ENCODE measurements around the gene AGT.
"Not testable (repeated sequence)": the region's sequence is repeated elsewhere in the genome, so short reads cannot be mapped to it uniquely, and the experiment has no call there.

AGT gene

DNA sequence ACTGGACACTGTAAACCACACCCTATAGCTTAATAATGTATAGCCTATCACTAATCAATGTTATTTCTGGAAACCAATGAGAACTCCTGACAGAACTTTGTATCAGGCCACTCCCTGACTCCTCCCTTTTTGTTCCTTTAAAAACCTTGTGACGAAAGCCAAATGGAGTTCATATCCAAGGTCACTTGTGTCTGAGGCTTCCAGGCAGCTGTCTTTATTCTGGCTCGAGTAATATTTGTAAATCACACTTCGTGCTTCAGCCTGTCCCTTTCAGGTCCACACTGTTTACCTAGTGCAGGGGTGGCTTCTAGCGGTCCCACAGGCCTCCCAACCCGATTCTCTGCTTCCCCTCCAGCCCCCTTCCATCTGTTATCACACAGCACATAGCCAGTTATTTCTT, 17.1 kb upstream of the AGT start:
- DNase-seq (ENCODE audit: low read depth): no peak
- no peak overlapping the region for H3K4me3 ChIP-seq (ENCODE audit: control insufficient read depth, low read depth, low read length)
- TF ChIP-seq, protein P1, sequence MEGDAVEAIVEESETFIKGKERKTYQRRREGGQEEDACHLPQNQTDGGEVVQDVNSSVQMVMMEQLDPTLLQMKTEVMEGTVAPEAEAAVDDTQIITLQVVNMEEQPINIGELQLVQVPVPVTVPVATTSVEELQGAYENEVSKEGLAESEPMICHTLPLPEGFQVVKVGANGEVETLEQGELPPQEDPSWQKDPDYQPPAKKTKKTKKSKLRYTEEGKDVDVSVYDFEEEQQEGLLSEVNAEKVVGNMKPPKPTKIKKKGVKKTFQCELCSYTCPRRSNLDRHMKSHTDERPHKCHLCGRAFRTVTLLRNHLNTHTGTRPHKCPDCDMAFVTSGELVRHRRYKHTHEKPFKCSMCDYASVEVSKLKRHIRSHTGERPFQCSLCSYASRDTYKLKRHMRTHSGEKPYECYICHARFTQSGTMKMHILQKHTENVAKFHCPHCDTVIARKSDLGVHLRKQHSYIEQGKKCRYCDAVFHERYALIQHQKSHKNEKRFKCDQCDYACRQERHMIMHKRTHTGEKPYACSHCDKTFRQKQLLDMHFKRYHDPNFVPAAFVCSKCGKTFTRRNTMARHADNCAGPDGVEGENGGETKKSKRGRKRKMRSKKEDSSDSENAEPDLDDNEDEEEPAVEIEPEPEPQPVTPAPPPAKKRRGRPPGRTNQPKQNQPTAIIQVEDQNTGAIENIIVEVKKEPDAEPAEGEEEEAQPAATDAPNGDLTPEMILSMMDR (conservative IDR thresholded peaks at IDR 0.05; ENCODE audit: control insufficient read depth, insufficient read depth, low read depth, low read length): no peak

DNA sequence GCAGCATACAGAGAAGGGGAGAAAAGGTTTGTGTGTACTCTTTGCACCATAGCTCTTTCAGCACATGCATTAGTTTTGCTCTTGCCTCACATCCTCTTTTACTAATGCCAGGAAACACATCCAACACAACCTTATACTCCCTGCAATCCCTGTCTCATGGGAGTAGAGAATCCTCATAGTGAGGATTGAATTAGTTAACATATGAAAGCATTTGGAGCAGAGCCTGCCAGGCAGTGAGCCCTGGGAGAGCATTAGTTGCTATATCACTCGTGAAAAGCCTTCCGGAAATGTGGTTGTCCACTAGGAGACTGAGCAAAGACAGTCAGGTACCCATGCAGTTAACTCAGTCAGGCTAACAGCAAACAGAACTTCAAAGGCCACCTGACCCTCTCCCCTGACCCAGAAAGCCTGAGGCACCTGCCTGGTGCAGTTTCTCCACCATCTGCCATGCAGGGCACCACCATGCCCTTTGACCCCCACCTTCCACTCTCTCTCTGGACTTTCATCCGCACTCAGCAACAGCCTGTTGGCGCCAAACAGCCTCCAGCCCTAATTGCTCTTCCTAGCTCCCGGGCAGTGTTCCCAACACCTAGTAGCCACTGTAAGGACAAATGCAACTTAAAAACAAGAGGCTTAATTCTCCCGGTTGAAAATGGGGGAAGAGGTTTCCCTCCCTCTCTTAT, 14.9 kb upstream of the AGT start:
- peak; percentile 80 for DNase-seq (ENCODE audit: low read depth)
- TF ChIP-seq, protein P1 (conservative IDR thresholded peaks at IDR 0.05; ENCODE audit: control insufficient read depth, insufficient read depth, low read depth, low read length): no peak
- no peak overlapping the region for H3K4me3 ChIP-seq (ENCODE audit: control insufficient read depth, low read depth, low read length)

DNA sequence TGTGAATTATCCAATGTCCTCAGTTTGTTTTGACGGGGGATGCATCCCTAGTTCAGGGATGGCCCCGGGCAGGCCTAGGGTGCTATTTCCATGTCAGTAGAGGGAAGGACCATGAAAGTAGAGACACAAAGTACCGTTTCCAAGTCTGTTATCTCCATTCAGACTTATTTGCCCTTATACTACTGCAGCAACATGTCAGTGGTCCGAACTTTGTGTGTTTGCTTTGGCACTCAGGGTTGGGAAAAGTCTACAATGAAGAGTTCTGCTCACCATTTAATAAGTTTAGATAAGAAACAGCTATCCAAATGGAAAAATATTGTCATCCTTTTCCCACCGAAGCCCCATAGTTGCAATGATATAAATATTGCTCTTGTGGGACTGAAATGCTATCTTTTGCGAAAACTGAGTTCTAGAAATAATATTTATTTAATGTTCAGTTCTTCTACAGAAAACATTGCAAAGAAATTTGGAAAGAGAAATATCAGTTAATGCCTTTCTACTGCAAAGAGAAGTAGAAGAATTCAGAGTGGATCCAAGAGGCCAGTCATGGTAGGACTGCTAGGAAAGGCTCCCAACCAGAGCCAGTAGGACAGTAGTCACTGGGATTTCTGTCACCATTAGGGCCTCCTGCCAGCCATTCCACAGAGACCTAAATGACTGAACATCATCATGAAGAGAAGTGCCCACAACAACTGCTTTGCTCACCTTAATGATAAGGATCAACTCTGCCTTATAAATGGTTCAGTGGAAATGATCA, 11.5 kb upstream of the AGT start:
- H3K4me3 ChIP-seq (ENCODE audit: control insufficient read depth, low read depth, low read length): no peak overlapping the region
- TF ChIP-seq, protein P1 (conservative IDR thresholded peaks at IDR 0.05; ENCODE audit: control insufficient read depth, insufficient read depth, low read depth, low read length): no peak
- DNase-seq (ENCODE audit: low read depth): no peak

DNA sequence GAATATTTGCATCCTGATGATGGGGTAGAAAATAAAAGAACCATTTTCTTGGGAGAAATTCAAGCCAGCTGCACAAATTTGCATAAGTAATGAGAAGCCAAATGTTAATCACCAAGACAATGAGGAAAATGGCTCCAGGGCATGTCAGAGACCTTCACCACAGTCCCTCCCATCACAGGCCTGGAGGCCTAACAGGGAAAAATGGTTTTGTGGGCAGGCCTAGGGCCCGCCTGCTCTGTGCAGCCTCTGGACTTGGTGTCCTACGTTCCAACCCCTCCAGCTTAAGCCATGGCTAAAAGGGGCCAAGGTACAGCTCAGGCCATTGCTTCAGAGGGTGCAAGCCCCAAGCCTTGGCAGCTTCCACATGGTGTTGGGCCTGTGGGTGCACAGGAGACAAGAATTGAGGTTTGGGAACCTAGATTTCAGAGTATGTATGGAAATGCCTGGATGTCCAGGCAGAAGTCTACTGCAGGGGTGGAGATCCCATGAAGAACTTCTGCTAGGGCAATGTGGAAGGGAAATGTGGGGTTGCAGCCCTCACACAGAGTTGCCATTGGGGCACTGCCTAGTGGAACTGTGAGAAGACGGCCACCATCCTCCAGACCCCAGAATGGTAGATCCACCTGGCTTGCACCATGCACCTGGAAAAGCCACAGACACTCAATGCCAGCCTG, 8.1 kb upstream of the AGT start:
- not testable (repeated sequence) for H3K4me3 ChIP-seq (ENCODE audit: control insufficient read depth, low read depth, low read length); DNase-seq (ENCODE audit: low read depth)

DNA sequence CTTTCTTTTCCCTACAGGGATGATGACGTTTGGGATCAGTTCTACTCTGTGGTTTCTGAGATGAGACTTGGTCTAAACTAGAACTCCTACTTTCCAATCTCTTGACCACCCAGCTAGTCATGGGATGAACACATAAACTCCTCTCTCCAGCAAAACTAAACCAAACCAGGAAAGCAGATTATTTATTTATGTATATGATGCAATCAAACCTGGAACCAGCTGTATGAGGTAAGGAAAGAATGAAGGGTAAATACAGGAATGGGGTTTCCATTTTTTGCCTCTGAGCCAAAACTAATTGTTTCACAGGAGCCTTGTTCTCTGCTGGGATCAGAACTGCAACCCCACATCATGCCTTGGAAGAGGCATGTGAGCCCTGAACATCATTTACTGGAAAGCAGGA, 3.3 kb upstream of the AGT start:
- TF ChIP-seq, protein P1 (conservative IDR thresholded peaks at IDR 0.05; ENCODE audit: control insufficient read depth, insufficient read depth, low read depth, low read length): no peak
- no peak overlapping the region for H3K4me3 ChIP-seq (ENCODE audit: control insufficient read depth, low read depth, low read length)
- peak; percentile 20 for DNase-seq (ENCODE audit: low read depth)

DNA sequence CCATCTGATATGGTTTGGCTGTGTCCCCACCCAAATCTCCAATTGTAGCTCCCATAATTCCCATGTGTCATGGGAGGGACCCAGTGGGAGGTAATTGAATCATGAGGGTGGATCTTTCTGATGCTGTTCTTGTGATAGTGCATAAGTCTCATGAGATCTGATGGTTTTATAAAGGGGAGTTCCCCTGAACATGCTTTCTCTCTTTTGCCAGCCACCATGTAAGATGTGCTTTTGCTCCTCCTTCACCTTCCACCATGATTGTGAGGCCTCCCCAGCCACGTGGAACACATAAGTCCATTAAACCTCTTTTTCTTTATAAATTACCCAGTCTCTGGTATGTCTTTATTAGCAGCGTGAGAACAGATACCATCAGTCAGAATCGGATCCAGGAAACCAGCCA, 2.5 kb upstream of the AGT start:
- not testable (repeated sequence) for DNase-seq (ENCODE audit: low read depth)

DNA sequence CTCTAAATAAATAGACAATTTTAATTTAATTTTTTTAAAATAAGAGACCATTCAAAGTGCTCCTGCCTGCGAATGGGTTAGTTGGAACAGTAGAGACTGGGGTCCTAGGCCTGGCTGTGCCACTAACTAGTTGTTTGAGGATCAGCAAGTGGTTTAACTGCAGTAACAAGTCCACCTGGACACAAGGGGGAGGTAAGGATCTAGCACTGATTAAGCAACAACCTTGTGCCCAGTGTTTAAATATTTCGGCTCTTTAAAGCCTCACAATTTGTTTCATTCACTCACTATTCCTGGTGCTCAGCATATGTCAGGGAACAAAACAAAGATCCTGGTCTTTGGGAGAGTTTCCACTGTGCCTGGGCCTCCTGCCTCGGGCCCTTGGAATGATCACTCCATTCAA, 1.6 kb upstream of the AGT start:
- TF ChIP-seq, protein P1 (conservative IDR thresholded peaks at IDR 0.05; ENCODE audit: control insufficient read depth, insufficient read depth, low read depth, low read length): peak; percentile 8
- DNase-seq (ENCODE audit: low read depth): peak; percentile 8
- no peak overlapping the region for H3K4me3 ChIP-seq (ENCODE audit: control insufficient read depth, low read depth, low read length)

More for the DNA sequence above, 2.5 kb upstream of the AGT start:
- H3K4me3 ChIP-seq (ENCODE audit: control insufficient read depth, low read depth, low read length): not testable (repeated sequence)
